HG02970 (cell line): Measurements from ENCODE around the gene FYCO1.

ENCODE experiments used
- ATAC-seq: cut with Tn5 transposase; IDR thresholded peaks from one replicate; pipeline ENCODE4 v1.9.1; 2021; ENCODE audit warnings: mild to moderate bottlenecking, moderate library complexity, moderate number of reproducible peaks; ENCODE audit not compliant: unreplicated experiment, low FRiP score

The FYCO1 gene

GRCh38 chr3:45966950-45967640, 28.5 kb downstream of the FYCO1 start:
- ATAC-seq: no peak

GRCh38 chr3:45966371-45966791, 29.2 kb downstream of the FYCO1 start:
- ATAC-seq: no peak

- ATAC-seq: no peak
Observed at GRCh38 chr3:45965653-45966052, 30.0 kb downstream of the FYCO1 start.

- no peak for ATAC-seq
Observed at GRCh38 chr3:45965253-45965652, 30.4 kb downstream of the FYCO1 start.

- ATAC-seq: no peak
Observed at GRCh38 chr3:45964139-45964538, 31.5 kb downstream of the FYCO1 start.

- ATAC-seq: no peak
Observed at GRCh38 chr3:45962033-45962432, 33.6 kb downstream of the FYCO1 start.

GRCh38 chr3:45960289-45960688, 35.3 kb downstream of the FYCO1 start:
- no peak for ATAC-seq

GRCh38 chr3:45959201-45959600, 36.4 kb downstream of the FYCO1 start:
- no peak for ATAC-seq

- ATAC-seq: no peak
Observed at GRCh38 chr3:45958321-45958791, 37.3 kb downstream of the FYCO1 start.

- ATAC-seq: no peak
Observed at GRCh38 chr3:45957586-45957985, 38.0 kb downstream of the FYCO1 start.

- ATAC-seq: no peak
Observed at GRCh38 chr3:45955706-45956105, 39.9 kb downstream of the FYCO1 start.

- ATAC-seq: no peak
Observed at GRCh38 chr3:45955017-45955647, 40.5 kb downstream of the FYCO1 start.

- ATAC-seq: no peak
Observed at GRCh38 chr3:45954306-45954705, 41.3 kb downstream of the FYCO1 start.

- ATAC-seq: no peak
Observed at GRCh38 chr3:45953536-45953935, 42.1 kb downstream of the FYCO1 start.

GRCh38 chr3:45952456-45952855, 43.2 kb downstream of the FYCO1 start:
- no peak for ATAC-seq

GRCh38 chr3:45951946-45952345, 43.7 kb downstream of the FYCO1 start:
- no peak for ATAC-seq

- ATAC-seq: no peak
Observed at GRCh38 chr3:45950686-45951600, 44.7 kb downstream of the FYCO1 start.

GRCh38 chr3:45950131-45950530, 45.5 kb downstream of the FYCO1 start:
- no peak for ATAC-seq

- ATAC-seq: no peak
Observed at GRCh38 chr3:45949432-45949831, 46.2 kb downstream of the FYCO1 start.

GRCh38 chr3:45948881-45949280, 46.7 kb downstream of the FYCO1 start:
- ATAC-seq: no peak

- no peak for ATAC-seq
Observed at GRCh38 chr3:45948311-45948781, 47.3 kb downstream of the FYCO1 start.
